SK-N-MC (cell line): Measurements from ENCODE around the gene COL4A3.

Source experiments
- DNase-seq: peaks from one replicate; pipeline ENCODE4 v3.0.0-alpha.2; 2011; ENCODE audit warnings: low read depth, low spot score
- H3K27ac ChIP-seq: fragments of 200-600 bp; sonication (generic); 2 replicates; pipeline ENCODE4 v1.5.1; 2016; ENCODE audit warnings: mixed run types
- H3K36me3 ChIP-seq: fragments of 200-600 bp; sonication (generic); 2 replicates; pipeline ENCODE4 v1.6.1; 2017; ENCODE audit warnings: antibody characterized with exemption, low read length, mixed read lengths; ENCODE audit not compliant: insufficient read depth
- H3K4me3 ChIP-seq: fragments of 200-600 bp; sonication (generic); 2 replicates; pipeline ENCODE4 v1.5.1; 2016
- H3K9ac ChIP-seq: fragments of 200-600 bp; sonication (generic); 2 replicates; pipeline ENCODE4 v1.8.0; 2017; ENCODE audit warnings: mixed run types, mixed read lengths; ENCODE audit not compliant: insufficient read length
- H3K9me3 ChIP-seq: fragments of 200-600 bp; sonication (generic); 2 replicates; pipeline ENCODE4 v1.6.1; 2017; ENCODE audit warnings: low read depth, mild to moderate bottlenecking, antibody characterized with exemption, low read length, moderate library complexity, mixed read lengths
- EZH2 ChIP-seq: fragments of 200-600 bp; sonication (generic); IDR thresholded peaks from one replicate; pipeline ENCODE4 v1.6.1; 2017; ENCODE audit warnings: antibody characterized with exemption
- FOXP2 ChIP-seq: optimal IDR thresholded peaks from 2 replicates; pipeline ENCODE3; 2011; ENCODE audit warnings: mild to moderate bottlenecking, moderate library complexity; ENCODE audit not compliant: insufficient read depth; ENCODE audit errors: extremely low read length, control extremely low read depth
- POLR2AphosphoS5 ChIP-seq: IDR thresholded peaks from 2 replicates; pipeline ENCODE4 v1.6.1; 2012; ENCODE audit warnings: mild to moderate bottlenecking, low read depth, low read length, borderline replicate concordance

COL4A3 gene

DNA sequence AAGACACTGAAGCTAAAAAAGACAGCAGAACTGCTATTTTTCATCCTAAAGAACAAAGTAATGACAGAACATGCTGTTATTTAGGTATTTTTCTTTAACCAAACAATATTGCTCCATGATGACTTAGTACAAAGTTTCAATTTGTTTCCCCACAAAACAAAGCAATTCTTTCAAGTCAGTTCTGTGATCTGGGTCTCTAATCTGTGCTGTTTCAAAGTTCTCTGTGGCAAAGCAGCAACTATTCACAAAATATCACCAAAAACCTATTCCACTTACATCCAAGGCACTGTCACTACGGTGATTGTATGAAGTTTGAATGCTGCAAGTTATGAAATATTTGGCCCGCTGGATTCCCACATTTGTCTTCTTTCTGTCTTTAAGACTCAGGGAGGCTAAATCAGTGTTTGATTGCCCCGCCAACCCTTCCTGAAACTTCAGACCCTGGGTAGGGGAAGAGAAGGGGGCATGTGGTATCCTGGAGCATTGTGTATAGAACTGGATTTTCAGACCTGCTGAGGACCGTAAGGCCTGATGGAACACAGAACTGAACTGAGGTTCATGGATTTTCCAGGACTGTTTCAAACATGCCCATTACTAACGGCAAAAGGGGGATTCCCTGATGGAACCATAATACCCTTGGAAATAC lies 147.6 kb downstream of the COL4A3 start:
- H3K4me3 ChIP-seq: no peak overlapping the region
- H3K27ac ChIP-seq: no peak overlapping the region
- DNase-seq: no peak
- H3K36me3 ChIP-seq: no peaks in the 10 kb centered on the region
- TF ChIP-seq POLR2AphosphoS5 (no peak), EZH2 (no peak), FOXP2 (no peak)
- no peaks in the 10 kb centered on the region for H3K9me3 ChIP-seq
- H3K9ac ChIP-seq: no peak overlapping the region

DNA sequence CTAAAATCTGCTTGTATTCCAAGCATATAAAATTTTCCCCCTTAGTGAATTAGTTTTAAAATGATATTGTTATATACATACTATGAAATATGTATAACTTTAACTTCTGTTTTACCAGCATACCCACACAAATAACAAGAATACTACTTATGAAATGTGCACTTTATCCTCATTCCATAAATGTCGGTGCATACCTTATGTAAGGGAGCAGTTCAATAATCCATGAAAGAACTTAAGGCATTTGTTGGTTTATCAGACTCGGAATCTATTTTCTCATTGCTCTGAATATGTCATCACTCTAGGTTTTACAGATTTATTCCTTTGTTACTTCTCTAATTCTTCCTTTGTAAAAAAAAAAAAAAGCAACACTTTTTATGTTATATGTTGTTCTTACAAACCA lies 148.2 kb downstream of the COL4A3 start:
- H3K27ac ChIP-seq: no peak overlapping the region
- no peaks in the 10 kb centered on the region for H3K9me3 ChIP-seq
- H3K9ac ChIP-seq: no peak overlapping the region
- H3K4me3 ChIP-seq: no peak overlapping the region
- no peak for TF ChIP-seq EZH2
- TF ChIP-seq FOXP2: no peak
- no peak for TF ChIP-seq POLR2AphosphoS5
- DNase-seq: no peak
- H3K36me3 ChIP-seq: no peaks in the 10 kb centered on the region

DNA sequence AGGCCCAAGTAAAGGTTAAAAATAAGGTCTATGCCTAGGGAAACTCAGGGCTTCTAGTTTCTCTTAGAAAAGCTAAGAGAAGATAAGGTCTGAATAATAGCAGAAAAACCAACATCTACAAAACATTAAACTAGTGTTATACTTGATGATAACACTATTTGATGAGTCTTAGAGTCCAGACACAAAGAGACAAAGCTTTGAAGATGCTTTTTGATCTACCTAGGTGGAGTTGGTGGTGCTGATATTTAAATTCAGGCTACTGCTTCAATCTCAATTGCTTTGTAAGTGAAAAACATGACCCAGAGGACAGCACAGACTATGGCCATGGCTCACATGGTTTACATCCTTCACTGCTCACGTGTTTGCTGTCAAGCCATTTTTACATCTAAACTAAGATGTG lies 148.9 kb downstream of the COL4A3 start:
- no peaks in the 10 kb centered on the region for H3K36me3 ChIP-seq
- no peak for TF ChIP-seq EZH2
- no peak for TF ChIP-seq POLR2AphosphoS5
- TF ChIP-seq FOXP2: no peak
- no peaks in the 10 kb centered on the region for H3K9me3 ChIP-seq
- H3K27ac ChIP-seq: no peak overlapping the region
- no peak for DNase-seq
- H3K4me3 ChIP-seq: no peak overlapping the region
- no peak overlapping the region for H3K9ac ChIP-seq

DNA sequence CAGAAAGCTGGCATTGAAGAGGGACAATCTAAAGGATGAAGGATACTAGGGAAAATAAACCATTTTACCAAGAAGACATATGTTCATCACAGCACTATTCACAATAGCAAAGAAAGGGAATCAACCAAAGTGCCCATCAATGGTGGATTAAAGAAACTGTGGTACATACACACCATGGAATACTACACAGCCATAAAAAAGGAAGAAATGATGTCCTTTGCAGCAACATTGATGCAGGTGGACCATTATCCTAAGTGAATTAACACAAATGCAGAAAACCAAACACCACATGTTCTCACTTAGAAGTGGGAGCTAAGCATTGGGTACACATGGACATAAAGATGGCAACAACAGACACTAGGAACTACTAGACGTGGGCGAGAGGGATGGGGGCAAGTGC lies 153.4 kb downstream of the COL4A3 start:
- H3K9ac ChIP-seq: no peak overlapping the region
- no peak overlapping the region for H3K27ac ChIP-seq
- no peak for DNase-seq
- H3K36me3 ChIP-seq: no peaks in the 10 kb centered on the region
- H3K4me3 ChIP-seq: no peak overlapping the region
- no peak for TF ChIP-seq FOXP2
- no peak for TF ChIP-seq POLR2AphosphoS5
- TF ChIP-seq EZH2: no peak
- no peaks in the 10 kb centered on the region for H3K9me3 ChIP-seq

DNA sequence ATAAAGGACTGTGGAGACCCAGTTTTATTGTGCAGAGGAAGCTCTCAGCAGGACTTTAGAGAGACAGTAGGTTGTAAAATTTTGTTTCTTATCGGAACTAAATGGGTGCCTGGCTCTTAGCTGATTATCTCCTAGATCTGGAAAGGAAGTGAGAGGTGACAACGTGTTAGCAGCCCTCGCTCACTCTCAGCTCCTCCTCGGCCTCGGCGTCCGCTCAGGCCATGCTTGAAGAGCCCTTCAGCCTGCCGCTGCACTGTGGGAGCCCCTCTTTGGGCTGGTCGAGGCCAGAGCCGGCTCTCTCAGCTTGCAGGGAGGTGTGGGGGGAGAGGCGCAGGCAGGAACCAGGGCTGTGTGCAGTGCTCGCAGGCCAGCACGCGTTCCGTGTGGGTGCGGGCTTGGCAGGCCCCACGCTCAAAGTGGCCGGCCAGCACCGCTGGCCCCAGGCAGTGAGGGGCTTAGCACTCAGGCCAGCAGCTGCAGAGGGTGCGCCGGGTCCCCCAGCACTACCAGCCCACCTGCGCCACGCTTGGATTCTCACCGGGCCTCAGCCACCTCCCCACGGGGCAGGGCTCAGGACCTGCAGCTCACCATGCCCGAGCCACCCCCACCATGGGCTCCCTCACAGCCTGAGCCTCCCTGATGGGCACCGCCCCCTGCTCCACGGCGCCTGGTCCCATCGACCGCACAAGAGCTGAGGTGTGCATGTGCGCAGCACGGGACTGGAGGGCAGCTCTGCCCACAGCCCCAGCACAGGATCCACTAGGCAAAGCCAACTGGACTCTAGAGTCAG lies 156.1 kb downstream of the COL4A3 start:
- Histone ChIP-seq H3K27ac (no peak overlapping the region), H3K9ac (no peak overlapping the region), H3K36me3 (no peaks in the 10 kb centered on the region), H3K4me3 (no peak overlapping the region), H3K9me3 (no peaks in the 10 kb centered on the region)
- TF ChIP-seq EZH2 (no peak), POLR2AphosphoS5 (no peak), FOXP2 (no peak)
- DNase-seq: no peak

DNA sequence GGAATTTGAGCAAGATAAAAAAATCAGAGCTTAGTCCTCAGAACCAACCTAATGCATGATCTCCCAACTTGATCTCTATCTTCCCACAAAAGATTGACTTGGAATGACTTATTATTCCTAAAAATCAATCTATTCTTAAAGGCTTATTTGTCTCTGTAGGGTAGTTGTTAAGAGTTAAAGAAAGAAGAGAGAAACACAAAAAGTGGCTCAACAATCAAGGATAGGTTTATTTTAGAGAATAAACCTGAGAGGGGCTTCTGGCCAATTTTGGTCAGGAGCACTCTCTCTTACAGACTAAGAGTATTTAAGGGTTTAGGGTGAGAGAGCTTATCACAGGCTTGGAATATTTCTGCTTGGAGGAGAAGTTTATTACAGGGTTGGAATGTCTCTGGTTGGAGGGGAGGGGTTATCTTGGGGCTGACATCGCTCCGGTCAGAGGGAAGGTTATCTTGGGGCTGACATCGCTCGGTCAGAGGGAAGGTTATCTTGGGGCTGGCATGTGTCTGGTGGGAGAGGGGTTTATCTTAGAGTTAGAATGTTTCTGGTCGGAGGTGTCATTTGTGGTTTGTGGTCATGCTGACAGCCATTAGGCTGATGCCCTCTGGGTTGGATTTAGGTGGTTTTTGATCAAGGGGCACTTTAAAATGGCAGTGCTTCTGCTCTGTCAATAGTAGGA lies 158.2 kb downstream of the COL4A3 start:
- Histone ChIP-seq H3K4me3 (no peak overlapping the region), H3K27ac (no peak overlapping the region), H3K36me3 (no peaks in the 10 kb centered on the region), H3K9ac (no peak overlapping the region), H3K9me3 (no peaks in the 10 kb centered on the region)
- DNase-seq: no peak
- TF ChIP-seq FOXP2 (no peak), EZH2 (no peak), POLR2AphosphoS5 (no peak)

DNA sequence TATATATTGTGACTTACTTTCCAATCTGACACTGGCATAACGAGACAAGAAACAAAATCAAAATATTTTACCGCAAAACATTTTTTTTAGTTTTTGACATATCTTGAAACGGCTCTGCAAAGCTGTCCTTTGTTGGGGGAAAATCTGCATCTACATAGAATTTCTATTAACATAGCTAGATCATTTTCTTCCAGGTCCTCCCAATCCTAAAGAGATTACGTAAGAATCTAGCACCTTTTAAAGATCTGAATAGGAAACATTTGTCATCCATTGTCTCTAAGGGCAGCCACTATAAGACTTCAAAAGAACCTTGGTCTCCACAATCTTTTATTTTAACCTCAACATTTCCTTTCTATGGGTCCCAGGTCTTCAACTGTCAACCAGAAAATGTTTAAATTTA lies 159.4 kb downstream of the COL4A3 start:
- Histone ChIP-seq H3K4me3 (no peak overlapping the region), H3K27ac (no peak overlapping the region), H3K36me3 (no peaks in the 10 kb centered on the region), H3K9ac (no peak overlapping the region), H3K9me3 (no peaks in the 10 kb centered on the region)
- no peak for TF ChIP-seq FOXP2
- no peak for TF ChIP-seq EZH2
- no peak for TF ChIP-seq POLR2AphosphoS5
- DNase-seq: no peak

DNA sequence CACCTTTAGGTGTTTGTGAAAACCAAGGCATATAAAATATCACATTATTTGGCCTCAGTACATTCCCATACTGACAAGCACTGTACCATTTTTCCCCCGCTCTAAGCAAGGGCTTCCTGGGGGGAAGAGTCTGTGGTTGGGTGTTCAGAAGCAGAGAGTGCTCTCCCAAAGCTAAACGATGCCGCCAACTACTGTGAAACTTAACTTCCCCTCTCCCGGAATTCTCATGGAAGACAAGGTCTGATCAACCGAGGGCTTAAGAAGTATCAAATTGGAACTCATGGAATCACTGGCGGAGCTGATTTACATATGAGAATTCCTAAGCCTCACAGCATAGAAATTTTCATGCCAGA lies 160.2 kb downstream of the COL4A3 start:
- Histone ChIP-seq H3K4me3 (peak overlapping the region; percentile 96), H3K9ac (peak overlapping the region; percentile 94), H3K27ac (peak overlapping the region; percentile 52), H3K9me3 (no peaks in the 10 kb centered on the region), H3K36me3 (peaks cover 7% of the 10 kb centered on the region)
- no peak for TF ChIP-seq POLR2AphosphoS5
- no peak for DNase-seq
